ENCODE data around the gene KMT2C.

GRCh38 chr7:152196391-152196790 is 239.4 kb downstream of the KMT2C start:
- TF ChIP-seq EZH2 (IDR thresholded peaks at IDR 0.05; ENCODE audit: low read depth) (no peak), CTCF (conservative IDR thresholded peaks at IDR 0.05) (no peak)
